Stimulated activated CD8-positive, alpha-beta memory T cell treated with anti-CD3 and anti-CD28 coated beads, Interleukin-7, amount 100 ng/mL, for 24 hours (primary cell): Measurements from ENCODE around the gene ACVR2A.

ENCODE experiments used
- DNase-seq: peaks from one replicate; pipeline ENCODE4 v3.0.0-alpha.2; 2020; ENCODE audit warnings: low read depth

The ACVR2A gene

GRCh38 chr2:147925886-147926285 is 81.1 kb downstream of the ACVR2A start:
- DNase-seq, result no peak

DNA sequence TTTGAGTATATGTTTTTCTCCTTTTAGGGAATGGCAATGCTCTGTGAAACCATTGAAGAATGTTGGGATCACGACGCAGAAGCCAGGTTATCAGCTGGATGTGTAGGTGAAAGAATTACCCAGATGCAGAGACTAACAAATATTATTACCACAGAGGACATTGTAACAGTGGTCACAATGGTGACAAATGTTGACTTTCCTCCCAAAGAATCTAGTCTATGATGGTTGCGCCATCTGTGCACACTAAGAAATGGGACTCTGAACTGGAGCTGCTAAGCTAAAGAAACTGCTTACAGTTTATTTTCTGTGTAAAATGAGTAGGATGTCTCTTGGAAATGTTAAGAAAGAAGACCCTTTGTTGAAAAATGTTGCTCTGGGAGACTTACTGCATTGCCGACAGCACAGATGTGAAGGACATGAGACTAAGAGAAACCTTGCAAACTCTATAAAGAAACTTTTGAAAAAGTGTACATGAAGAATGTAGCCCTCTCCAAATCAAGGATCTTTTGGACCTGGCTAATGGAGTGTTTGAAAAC is 82.3 kb downstream of the ACVR2A start:
- no peak for DNase-seq

- DNase-seq, result no peak
Measured at GRCh38 chr2:147933931-147934330, 89.1 kb downstream of the ACVR2A start.

GRCh38 chr2:147934881-147935620 is 90.2 kb downstream of the ACVR2A start:
- no peak for DNase-seq

DNA sequence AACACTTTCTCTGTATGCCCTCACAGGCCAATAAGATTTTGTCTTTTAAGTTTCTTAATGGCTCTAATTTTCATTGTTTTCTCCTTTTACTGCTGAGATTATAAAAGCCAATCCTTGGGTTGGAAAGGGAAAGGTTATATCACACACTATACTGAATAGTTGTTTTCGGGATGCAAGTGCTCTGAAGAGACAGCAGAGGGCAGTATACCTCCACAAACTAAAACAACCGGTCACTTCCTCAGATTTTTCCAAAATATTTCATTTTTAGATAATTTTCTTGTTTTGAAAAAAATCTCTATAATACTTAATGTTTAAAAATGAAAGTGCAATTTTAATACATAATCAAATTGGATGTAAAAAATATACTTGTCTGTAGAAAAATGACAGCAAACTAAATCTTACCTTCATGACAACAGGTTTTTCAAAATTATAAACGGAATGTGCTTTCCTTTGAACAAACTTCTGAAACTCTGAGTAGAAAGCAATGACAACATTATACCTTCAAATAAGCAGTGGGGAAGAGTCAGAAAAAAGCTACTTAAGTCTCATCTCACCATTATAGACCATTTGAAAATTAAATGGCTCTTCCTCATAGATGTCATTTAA is 93.0 kb downstream of the ACVR2A start:
- no peak for DNase-seq

- no peak for DNase-seq
Measured at GRCh38 chr2:147939313-147939712, 94.5 kb downstream of the ACVR2A start.

DNA sequence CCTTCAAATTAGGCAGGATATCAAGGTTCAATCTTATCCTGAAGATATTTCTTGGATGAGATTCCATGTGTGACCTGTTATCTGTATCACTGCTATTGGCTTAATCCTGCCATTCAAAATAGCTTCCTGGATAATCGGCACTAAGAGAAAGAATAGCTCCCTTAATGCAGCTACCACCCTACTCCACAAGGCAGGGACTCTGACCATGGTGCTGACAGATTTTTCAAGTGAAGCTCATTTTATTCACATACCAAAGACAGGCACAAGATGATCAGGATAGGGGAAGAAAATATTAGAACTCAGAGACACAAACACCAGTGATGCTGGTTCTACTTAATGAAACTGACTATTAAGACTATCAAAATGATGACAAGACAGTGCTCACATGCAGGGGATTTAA is 100.8 kb downstream of the ACVR2A start:
- DNase-seq, result no peak

DNA sequence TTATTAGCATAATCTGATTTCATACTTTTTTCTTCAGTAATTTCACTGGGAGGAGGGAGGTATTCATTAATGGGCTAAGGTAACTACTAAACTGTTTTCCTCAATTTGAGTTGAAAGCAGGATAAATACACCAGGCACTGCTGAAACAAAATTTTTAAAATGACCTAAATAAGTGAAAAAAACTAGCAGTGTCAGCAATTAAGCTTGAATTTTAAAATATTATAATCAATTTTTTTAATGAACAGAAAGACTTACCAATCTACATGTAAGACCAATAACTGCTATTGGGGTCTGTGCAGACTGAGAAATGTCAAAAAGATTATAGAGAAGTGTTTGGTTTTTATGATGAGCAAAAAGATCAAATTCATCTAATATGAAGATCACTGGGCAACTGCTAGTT is 107.3 kb downstream of the ACVR2A start:
- no peak for DNase-seq

DNA sequence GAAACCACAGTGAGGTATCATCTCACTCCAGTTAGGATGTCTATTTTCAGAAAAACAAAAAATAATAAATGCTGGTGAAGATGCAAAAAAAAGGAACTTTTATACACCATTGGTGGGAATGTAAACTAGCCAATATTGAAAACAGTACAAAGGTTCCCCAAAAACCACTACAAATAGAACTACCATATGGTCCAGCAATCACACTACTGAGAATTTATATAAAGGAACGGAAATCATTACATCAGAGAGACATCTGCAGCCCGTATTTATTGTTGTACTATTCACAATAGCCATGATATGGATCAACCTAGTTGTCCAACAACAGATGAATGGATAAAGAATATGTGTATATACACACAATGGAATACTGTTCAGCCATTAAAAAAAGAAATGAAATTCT is 123.7 kb downstream of the ACVR2A start:
- no peak for DNase-seq

- DNase-seq, result no peak
Measured at GRCh38 chr2:147976102-147976501, 131.3 kb downstream of the ACVR2A start.

DNA sequence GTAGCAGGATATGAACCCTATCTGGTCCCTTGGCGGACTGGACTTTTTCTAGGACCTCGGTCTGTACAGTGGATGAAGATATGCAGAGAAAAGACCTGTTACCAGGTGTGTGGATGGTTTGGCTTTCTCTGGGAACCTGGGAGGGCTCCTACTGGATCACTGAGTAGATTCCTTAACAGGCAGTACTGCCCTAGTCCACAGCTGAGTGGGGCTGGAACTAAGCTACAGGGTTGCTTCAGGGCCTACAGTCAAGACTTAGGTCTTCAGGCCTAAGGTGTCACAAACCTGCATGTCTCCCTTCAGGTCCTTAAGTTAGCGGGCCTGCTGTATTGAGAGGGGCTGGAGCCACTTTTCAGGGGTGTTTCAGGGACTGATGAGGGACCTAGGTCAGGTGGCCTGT is 132.8 kb downstream of the ACVR2A start:
- no peak for DNase-seq
